ENCODE measurements around the gene CACNA1G. TPM values are rescaled to one million over a fixed set of nuclear protein-coding genes. Genes with fewer than 3 reads are reported as not detected.

Gene CACNA1G
- total RNA-seq, 4 donors from 2014 or later, result under 0.01 to 28.9 (median 6.0) TPM

DNA sequence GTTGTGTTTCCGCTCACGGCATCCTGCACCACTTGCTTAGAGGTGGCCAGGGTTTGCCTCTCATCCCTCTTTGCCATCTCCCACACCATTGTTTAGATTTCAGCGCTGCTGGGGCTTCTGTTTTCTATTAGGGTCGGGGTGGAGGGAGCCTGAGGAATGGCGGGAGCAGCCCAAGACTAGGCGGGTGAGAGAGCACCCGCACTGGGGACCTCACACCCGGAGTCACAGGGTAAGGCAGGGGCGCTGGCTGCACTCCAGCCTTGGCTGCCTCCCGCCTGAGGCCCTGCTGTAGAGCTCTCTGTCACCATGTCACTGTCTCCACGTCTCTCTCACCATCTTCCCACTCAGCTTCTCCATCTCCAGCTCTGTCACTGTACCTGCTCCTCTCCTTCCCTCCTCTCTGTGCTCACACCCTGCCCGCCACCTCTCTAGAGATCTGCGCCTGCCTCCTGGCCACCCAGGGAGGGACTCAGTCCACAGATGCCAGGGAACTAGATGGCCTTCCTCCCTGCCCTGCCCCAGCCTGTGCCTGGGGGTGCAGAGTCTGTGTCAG is 41.4 kb downstream of the CACNA1G start:
- Histone ChIP-seq H3K9me3 (no peaks in the 10 kb centered on the region), H3K27me3 (no peaks in the 10 kb centered on the region), H3K4me1 (peaks cover 0 to 14% of the 10 kb centered on the region in 2 donors), H3K4me3 (no peak overlapping the region), H3K36me3 (no peaks in the 10 kb centered on the region), H3K27ac (no peak overlapping the region)
- TF ChIP-seq POLR2A (IDR thresholded peaks at IDR 0.05), result no peak
- TF ChIP-seq CTCF (IDR thresholded peaks at IDR 0.05), result no peak
- intact Hi-C loops (cut with DNase I; ENCODE audit: low total_unique reads), result no loop called here
- DNase-seq, result no peak

- H3K27ac ChIP-seq, result no peak overlapping the region
- intact Hi-C loops (cut with DNase I; ENCODE audit: low total_unique reads), result no loop called here
- H3K4me1 ChIP-seq, result peaks cover 0 to 14% of the 10 kb centered on the region in 2 donors
- TF ChIP-seq CTCF (IDR thresholded peaks at IDR 0.05) (no peak), POLR2A (IDR thresholded peaks at IDR 0.05) (no peak)
- no peaks in the 10 kb centered on the region for H3K27me3 ChIP-seq
- H3K9me3 ChIP-seq, result no peaks in the 10 kb centered on the region
- no peaks in the 10 kb centered on the region for H3K36me3 ChIP-seq
- no peak for DNase-seq
- no peak overlapping the region for H3K4me3 ChIP-seq
Observed at GRCh38 chr17:50602836-50603235, 42.3 kb downstream of the CACNA1G start.

GRCh38 chr17:50603340-50603739 is 42.8 kb downstream of the CACNA1G start:
- no peaks in the 10 kb centered on the region for H3K36me3 ChIP-seq
- H3K9me3 ChIP-seq, result no peaks in the 10 kb centered on the region
- H3K27me3 ChIP-seq, result no peaks in the 10 kb centered on the region
- H3K27ac ChIP-seq, result no peak overlapping the region
- DNase-seq, result no peak
- TF ChIP-seq CTCF (IDR thresholded peaks at IDR 0.05), result no peak
- no peak for TF ChIP-seq POLR2A (IDR thresholded peaks at IDR 0.05)
- H3K4me3 ChIP-seq, result no peak overlapping the region
- intact Hi-C loops (cut with DNase I; ENCODE audit: low total_unique reads), result no loop called here
- peaks cover 0 to 14% of the 10 kb centered on the region in 2 donors for H3K4me1 ChIP-seq

GRCh38 chr17:50604513-50604912 is 44.0 kb downstream of the CACNA1G start:
- intact Hi-C loops (cut with DNase I; ENCODE audit: low total_unique reads), result no loop called here
- Histone ChIP-seq H3K4me3 (no peak overlapping the region), H3K9me3 (no peaks in the 10 kb centered on the region), H3K27me3 (no peaks in the 10 kb centered on the region), H3K4me1 (peaks cover 0 to 14% of the 10 kb centered on the region in 2 donors), H3K27ac (peak overlapping the region; percentile 4 to 44), H3K36me3 (no peaks in the 10 kb centered on the region)
- no peak for TF ChIP-seq POLR2A (IDR thresholded peaks at IDR 0.05)
- TF ChIP-seq CTCF (IDR thresholded peaks at IDR 0.05), result no peak
- peak; percentile 65 to 85 for DNase-seq

DNA sequence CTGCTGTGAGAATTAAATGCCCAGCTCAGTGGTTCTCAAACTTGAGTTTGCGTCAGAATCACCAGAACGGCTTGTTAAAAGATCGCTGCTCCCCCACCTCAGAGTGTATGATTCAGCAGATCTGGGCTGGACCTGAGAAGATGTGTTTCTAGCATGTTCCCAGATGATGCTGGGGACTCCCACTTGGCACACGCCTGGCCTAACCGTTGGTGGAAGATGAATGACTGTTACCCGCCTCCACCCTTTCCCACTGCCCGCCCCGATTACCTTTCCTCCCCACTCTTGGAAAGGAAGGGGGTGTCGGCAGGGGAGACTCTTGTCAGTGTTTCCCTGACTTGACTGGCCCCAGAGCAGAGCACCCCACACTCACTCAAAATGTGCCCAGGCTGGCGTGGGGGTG is 44.9 kb downstream of the CACNA1G start:
- no peak overlapping the region for H3K4me3 ChIP-seq
- DNase-seq, result peak in 1 of 2 donors; percentile 40
- no peak for TF ChIP-seq POLR2A (IDR thresholded peaks at IDR 0.05)
- TF ChIP-seq CTCF (IDR thresholded peaks at IDR 0.05), result no peak
- no peaks in the 10 kb centered on the region for H3K36me3 ChIP-seq
- intact Hi-C loops (cut with DNase I; ENCODE audit: low total_unique reads), result no loop called here
- peaks cover 0 to 14% of the 10 kb centered on the region in 2 donors for H3K4me1 ChIP-seq
- no peaks in the 10 kb centered on the region for H3K9me3 ChIP-seq
- no peaks in the 10 kb centered on the region for H3K27me3 ChIP-seq
- H3K27ac ChIP-seq, result peak overlapping the region in 1 of 2 donors; percentile 44
